Endometrial microvascular endothelial cells (primary cell): ENCODE measurements around the gene AAMDC. TPM values are rescaled to one million over a fixed set of nuclear protein-coding genes. Genes with fewer than 3 reads are reported as not detected.
"Not testable (repeated sequence)": the region's sequence is repeated elsewhere in the genome, so short reads cannot be mapped to it uniquely, and the experiment has no call there.

Experiments
- in situ Hi-C: cut with HindIII; loops from 2 replicates; pipeline ENCODE4 v1.10.0; 2017; ENCODE audit warnings: low sequenced_read_pairs, low pct_unique_long_range_greater_than_20kb; ENCODE audit errors: inconsistent ontology term
- total RNA-seq: library from RNA; depleted of rRNA; stranded (reverse); fragments of >200 nt; gene quantifications from one replicate; pipeline ENCODE4 v1.2.3, GENCODE V29; 2015; ENCODE audit errors: inconsistent ontology term

Gene AAMDC
- total RNA-seq, 1 donor from 2014 or later: 70.6 TPM

DNA sequence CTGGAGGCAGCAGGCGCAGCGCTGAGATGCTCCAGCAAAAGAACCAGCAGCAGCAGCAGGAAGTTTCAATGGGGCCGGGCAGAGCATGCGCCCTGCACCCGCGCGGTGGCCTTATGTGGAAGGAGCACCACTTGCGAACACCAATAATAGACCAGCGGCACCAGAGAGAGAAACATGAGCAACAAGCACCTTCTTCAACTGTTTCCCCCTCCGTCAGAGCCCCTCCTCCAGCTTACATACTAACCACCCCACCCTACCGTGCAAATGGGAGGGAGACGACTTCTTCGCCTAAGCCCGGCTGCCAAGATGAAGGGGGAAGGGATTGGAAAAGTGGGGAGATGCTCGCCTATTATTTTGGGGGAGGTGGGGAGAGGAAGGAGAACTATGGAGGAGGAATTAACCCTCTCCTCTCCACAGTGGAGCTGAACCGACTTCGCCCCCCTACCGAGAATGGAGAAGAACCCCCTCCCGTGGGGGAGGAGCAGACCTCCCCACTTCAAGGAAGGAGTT, 1.5 kb upstream of the AAMDC start:
- in situ Hi-C loops: no loop called here

DNA sequence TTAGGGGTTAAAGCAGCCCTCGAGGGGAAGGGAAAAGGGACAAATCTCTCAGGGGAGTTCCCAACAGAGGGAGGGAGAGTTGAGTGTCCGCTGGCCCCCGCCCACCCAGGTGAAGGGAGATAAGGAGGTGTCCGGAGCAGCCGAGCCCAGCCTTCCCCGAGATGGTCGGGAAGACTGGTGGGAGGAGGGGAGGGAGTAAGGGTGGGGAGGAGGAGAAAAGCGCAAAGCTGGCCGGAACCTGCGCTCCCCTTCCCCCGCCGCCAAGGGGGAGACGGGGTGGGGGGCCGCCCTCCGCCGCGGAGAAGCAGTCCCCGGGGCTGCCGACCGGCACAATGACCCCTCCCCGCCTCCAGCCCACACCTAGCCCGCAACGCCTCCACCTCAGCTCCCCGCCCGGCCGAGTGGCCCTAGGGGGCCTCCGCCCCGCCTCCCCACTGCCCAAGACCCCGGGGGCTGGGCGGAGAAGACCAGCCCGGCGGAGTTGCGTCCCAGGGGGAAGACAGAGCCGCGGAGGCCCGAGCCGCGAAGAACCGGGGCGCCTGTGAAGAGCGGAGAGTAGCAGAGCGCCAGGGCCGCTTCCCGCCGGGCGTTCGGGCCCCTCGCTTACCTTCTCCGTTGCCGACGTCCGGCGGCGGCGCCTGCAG, 901 bp upstream of the AAMDC start:
- in situ Hi-C loops: no loop called here

DNA sequence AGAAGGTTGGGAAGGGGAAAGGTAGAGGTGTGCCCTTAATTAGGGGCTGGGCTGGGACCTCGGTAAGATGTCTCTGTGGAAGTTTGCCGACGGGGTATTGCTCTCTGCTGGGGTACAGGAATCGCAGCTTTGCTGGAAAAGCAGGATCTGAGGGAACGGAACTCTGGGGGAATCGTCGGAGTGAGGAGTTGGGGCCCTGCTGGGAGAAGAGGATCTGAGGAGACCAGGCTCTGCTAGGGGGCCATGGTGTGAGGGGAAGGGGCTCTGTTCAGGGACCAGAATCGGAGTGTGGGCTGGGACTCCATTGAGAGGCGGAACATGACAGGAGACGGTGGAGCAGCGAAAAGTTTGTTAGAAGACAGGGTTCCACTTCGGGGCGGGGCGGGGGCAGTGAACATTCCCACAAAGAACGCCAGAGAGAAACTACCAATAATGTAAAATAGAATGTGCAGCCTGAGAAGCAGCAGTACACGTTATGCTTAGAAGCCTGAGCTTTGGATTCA, 456 bp downstream of the AAMDC start:
- in situ Hi-C loops: no loop called here

DNA sequence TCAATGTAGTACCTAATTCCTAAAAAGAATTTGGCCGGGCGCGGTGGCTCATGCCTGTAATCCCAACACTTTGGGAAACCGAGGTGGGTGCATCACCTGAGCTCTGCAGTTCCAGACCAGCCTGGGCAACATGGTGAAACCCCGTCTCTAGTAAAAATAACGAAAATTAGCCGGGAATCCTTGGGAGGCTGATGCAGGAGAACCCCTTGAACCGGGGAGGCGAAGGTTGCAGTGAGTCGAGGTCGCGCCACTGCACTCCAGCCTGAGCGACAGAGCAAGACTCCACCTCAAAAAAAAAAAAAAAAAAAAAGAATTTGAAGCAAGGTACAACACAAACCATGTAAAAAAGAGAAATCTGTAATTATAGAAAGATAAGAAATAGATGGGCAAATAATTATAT, 1.2 kb downstream of the AAMDC start:
- in situ Hi-C loops: not testable (repeated sequence)

DNA sequence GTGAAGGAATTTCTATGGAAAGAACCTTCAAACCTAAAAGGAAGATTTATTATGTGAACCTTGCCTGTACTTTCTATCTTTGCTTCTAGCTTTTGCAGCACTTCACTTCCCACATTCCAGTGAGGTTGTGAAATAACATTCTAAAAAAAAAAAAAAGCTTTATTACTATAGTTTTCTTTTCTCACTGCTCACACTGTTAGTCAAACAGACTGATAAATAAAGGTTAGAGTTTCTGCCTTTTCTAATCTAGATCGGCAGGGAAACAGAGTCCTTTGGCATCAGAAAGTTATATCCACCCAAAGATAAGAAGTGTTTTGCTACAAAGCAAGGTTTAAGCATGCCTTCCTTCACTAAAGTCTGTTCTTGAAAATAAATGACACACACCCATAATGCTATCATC, 2.8 kb downstream of the AAMDC start:
- in situ Hi-C loops: no loop called here

DNA sequence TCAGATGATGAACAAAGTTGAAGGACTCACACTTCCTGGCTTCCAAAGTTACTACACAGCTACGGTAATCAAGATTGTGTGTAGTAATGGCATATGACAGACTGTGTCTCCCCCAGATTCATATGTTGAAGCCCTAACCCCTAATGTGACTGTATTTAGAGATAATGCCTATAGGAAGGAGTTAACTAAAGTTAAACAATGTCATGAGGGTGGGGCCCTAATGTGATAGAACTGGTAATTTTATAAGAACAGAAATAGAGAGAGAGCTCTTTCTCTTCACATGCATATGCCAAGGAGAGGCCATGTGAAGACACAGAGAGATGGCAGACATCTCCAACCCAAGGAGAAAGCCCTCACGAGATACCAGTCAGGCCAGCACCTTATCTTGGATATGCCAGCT, 8.0 kb downstream of the AAMDC start:
- in situ Hi-C loops: no loop called here

DNA sequence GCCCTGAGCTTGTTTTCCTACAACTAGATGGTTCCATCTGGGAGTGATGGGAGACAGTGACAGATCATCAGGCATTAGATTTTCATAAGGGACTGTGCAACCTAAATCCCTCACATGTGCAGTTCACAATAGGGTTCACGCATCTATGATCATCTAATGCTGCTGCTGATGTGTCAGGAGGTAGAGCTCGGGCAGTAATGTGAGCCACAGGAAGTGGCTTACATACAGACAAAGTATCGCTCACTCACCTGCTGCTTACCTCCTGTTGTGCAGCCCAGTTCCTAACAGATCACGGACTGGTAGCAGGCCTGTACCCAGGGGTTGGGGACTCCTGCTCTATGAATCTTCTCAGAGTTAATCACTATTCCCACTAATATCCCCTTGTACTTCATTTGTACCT, 12.4 kb downstream of the AAMDC start:
- in situ Hi-C loops: no loop called here

DNA sequence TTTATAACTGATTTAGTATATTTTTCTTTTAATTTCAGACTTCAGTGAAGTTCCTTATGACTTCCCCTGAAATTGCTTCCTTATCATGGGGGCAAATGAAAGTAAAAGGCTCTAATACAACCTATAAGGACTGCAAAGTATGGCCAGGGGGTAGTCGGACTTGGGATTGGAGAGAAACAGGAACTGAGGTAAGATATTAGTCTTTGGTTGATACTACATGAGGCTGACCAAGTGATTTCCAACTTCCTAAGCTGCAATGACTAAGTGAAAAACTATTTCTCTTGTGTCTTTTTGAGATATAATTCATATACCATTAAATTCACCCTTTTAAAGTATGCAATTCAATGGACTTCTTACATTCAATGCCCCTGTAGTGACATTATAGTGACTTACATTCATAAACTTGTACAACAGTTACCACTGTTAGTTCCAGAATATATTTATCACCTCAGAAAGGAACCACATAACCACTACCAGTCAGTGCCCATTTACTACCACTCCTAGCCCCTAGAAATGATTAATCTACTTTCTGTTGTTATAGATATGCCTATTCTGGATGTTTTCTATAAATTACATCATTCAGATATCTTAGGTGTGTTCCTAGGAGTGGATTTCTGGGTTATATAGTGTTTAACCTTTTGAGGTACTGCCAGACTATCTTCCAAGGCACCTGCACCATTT, 21.6 kb downstream of the AAMDC start:
- in situ Hi-C loops: no loop called here

DNA sequence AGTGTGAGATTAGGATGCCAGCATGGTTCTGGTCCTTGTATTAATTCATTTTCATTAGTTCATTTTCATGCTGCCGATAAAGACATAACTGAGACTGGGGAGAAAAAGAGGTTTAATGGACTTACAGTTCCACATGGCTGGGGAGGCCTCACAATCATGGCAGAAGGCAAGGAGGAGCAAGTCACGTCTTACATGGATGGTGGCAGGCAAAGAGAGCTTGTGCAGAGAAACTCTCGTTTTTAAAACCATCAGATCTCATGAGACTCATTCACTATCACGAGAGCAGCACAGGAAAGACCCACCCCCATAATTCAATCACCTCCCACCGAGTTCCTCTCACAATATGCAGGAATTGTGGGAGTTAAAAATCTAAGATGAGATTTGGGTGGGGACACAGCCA, 22.8 kb downstream of the AAMDC start:
- in situ Hi-C loops: not testable (repeated sequence)

DNA sequence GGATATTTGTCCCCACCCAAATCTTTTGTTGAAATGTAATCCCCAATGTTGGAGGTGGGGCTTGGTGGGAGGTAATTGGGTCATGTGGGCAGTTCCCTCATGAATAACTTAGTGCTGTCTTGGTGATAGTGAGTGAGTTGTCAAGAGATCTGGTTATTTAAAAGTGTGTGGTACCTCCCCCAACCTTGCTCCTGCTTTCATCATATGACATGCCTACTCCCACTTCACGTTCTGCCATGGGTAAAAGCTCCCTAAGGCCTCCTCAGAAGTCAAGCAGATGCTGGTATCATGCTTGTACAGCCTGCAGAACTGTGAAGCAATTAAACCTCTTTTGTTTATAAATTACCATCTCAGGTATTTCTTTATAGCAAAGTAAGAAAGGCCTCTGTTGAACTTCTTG, 30.6 kb downstream of the AAMDC start:
- in situ Hi-C loops: no loop called here

DNA sequence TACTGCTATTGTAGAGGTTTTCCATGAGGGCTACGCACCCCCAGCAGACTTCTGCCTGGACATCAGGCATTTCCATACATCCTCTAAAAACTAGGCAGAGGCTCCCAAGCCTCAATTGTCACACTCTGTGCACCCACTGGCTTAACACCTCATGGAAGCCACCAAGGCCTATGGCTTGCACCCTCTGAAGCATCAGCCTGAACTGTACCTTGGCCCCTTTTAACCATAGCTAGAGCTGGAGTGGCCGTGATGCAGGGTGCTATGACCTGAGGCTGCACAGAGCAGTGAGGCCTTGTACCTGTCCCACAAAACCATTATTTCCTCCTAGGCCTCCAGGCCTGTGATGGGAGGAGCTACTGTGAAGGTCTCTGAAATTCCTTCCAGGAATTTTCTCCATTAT, 33.9 kb downstream of the AAMDC start:
- in situ Hi-C loops: no loop called here

DNA sequence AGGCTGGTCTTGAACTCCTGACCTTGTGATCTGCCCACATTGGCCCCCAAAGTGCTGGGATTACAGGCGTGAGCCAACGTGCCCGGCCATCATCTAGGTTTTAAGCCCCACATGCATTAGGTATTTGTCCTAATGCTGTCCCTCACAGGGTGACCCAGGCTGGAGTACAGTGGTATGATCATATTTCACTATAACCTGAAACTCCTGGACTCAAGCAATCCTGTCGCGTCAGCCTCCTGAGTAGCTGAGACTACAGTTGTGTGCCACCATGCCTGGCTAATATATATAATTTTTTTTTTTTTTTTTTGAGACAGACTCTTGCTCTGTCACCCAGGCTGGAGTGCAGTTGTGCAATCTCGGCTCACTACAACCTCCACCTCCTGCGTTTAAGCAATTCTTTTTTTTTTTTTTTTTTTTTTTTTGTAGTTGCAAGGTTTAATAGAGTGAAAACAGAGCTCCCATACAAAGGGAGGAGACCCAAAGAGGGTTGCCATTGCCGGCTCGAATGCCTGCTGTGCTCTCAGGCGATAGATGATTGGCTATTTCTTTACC, 37.0 kb downstream of the AAMDC start:
- in situ Hi-C loops: not testable (repeated sequence)

DNA sequence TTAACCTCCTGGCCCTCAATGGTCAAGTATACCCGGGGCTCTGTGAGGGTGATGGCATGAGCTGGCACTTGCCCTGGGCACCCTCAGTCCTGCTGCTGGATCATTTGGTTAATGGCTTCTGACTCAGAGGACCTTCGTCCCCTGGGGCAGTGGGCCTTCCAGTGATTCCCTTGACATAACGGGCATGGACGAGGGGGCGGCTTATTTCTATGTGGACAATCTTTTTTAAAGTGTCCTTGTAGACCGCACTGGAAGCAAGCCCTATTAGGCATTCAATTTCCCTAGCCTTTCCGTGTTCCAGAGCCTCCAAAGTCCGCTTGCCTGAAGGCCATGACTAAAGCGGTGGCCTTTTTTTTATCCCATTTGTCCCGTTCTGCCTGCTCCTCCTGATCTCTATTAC, 40.5 kb downstream of the AAMDC start:
- in situ Hi-C loops: not testable (repeated sequence)

DNA sequence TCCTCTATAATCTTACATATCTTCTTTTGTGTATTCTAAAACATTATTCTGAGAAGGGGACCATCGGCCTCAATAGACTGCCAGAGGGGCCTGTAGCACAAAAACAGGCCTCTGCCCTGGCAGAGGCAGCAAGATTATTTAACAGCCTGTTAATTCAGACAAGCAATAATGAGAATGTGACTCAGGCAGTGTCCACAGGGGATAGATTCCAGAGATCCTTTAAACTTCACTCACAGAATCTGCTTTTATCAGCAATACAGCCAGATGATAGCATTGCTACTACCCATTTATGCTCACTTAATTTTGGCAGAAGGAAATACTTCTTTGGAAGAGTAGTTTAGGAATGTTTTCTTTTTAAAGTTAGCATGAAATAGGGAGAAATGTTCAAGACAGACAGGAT, 44.9 kb downstream of the AAMDC start:
- in situ Hi-C loops: no loop called here

DNA sequence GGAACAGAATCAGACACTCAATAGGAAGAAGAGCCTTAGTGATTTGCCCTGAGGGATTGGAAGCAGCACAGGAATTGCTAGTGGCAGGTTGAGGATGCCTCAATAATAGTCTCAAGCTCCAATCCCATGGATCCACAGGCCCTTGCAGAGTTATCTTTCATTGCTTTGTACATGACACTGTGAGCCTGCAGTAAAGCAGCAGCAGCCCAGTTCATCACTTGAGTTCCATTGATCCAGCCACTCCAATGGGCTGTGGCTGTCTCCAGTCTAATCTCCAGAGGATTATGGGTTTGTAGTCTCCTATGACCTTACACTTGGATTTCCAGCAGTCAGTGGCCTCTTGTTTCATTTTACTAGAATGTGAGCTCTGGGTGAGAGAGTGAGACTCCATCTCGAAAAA, 45.4 kb downstream of the AAMDC start:
- in situ Hi-C loops: no loop called here

DNA sequence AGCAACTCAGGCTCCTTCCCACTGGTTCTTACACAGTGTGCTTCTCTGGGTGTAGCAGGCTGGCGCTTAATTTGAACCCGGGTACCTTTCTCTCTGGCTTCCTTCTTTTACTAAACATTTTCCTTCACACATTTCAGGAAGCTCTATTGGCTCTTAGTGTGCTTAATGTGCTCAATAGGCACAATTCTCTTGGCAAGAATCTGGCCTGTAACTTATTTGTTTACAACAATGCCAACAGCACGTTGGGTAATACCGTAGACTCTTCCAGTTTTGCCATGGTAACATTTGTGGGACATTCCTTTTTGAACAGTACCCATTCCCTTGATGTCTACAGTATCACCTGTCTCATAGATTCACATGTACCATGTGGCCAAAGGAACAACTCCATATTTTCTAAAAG, 47.8 kb downstream of the AAMDC start:
- in situ Hi-C loops: no loop called here

DNA sequence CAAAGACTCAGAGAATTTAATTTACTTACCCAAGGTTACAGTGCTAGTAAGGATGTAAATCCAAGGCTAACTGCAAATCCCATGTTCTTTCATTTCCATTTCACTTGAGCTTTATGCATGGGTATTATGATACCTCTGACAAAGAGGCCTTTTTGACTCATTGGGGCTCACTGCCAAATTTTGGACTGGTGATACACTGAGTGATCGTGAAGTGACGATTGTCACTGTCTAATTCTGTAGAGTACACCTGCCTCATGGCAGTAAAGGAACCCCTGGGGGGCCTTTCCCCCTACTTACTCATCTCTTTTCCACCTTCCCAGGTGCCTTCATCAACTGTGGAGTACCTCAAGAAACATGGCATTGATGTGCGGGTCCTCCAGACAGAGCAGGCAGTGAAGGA, 50.9 kb downstream of the AAMDC start:
- in situ Hi-C loops: no loop called here

DNA sequence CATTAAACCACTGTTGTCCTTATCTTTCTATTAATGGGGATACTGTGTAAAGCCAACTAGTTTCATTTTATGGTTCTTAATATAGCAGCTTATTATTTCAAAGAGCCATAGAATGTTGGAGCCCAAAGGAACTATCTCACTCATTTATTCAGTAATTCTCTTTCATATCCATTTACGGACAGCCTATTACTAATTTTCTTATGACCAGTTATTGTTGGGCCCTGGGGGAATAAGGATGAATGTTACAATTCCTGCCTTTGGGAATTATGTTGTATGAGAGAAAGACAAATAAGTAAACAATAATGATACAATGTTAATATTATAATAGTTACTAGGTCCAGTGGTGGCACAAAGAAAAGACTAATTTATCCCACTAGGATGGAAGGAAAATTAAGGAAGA, 52.4 kb downstream of the AAMDC start:
- in situ Hi-C loops: no loop called here

DNA sequence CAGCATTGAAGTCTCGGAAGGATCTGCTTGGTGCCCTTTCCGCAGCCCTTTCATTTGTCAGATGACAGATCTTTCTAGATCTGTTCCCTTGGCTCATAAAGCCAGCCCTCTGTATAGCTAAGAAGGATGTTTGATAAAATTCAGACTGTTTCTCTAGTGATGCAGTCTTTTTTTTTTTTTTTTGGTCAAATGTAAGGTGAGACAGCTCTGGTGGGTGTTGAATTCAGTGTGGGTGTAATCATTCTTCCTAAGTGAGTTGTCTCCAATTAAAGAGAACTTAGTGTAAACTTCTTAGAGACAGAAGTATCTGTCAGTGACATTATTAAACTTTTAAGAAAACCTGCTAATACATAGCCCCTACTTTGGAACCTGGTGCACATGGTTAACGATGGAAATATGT, 53.3 kb downstream of the AAMDC start:
- in situ Hi-C loops: no loop called here

DNA sequence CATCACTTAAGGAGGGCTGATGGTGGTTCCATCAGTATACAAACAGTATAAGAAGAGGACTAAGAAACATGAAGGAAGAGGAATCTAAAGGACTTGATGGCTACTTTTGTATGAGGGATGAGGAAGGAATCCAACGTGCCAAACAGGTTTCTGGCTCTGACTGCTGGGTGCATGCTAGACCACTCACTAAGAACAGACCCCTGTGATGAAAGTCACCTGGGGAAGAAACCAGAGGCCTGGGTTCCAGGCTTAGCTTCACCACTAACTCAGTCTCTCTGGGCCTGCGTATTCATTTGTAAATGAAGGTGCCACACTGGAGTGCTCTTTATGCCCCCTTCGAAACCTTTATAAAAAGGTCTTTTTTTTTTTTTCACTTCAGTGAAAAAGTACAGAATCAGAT, 55.1 kb downstream of the AAMDC start:
- in situ Hi-C loops: no loop called here
